Measurements from ENCODE around the gene CMBL.
"Not testable (repeated sequence)": the region's sequence is repeated elsewhere in the genome, so short reads cannot be mapped to it uniquely, and the experiment has no call there.

CMBL gene

DNA sequence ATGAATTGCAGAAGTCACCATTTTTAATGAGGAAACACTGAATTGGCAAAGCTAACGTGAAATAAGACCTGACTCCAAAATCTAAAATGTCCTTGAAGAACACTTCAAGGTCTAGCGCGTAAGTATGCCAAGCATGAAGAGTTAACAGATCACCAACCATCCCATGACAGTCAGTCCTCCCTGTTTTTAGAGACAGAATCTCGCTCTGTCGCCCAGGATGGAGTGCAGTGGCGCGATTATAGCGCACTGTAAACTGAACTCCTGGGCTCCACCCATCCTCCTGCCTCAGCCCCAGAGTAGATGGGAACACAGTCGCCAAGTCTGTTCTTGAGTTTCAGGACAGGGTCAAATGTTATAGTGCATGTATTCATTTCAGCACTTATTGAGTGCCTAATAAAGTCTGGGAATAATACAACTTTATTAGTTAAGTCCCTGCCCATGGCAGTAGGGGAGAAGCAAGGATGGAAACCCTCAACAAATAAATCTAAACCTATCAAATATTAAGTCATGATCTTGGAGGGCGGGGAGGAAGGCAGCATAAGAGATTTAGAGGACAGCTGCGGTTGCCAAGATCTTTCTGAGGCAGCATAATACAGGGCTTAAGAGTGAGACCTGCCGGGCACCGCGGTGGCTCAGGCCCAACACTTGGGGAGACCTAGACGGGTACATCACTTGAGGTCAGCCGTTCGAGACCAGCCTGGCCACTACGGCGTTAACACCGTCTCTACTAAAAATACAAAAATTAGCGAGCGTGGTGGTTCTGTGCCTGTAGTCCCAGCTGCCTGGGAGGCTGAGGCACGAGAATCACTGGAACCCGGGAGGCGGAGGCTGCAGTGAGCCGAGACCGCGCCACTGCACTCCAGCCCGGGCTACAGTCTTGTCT lies 59.1 kb downstream of the CMBL start:
- H3K4me1 ChIP-seq (ENCODE audit: control insufficient read depth, low read length), result peaks cover 26% of the 10 kb centered on the region
- TF ChIP-seq, protein P1, sequence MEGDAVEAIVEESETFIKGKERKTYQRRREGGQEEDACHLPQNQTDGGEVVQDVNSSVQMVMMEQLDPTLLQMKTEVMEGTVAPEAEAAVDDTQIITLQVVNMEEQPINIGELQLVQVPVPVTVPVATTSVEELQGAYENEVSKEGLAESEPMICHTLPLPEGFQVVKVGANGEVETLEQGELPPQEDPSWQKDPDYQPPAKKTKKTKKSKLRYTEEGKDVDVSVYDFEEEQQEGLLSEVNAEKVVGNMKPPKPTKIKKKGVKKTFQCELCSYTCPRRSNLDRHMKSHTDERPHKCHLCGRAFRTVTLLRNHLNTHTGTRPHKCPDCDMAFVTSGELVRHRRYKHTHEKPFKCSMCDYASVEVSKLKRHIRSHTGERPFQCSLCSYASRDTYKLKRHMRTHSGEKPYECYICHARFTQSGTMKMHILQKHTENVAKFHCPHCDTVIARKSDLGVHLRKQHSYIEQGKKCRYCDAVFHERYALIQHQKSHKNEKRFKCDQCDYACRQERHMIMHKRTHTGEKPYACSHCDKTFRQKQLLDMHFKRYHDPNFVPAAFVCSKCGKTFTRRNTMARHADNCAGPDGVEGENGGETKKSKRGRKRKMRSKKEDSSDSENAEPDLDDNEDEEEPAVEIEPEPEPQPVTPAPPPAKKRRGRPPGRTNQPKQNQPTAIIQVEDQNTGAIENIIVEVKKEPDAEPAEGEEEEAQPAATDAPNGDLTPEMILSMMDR (IDR thresholded peaks at IDR 0.05; ENCODE audit: low read depth, low read length, poor library complexity, severe bottlenecking), result no peak
- TF ChIP-seq EZH2phosphoT487 (IDR thresholded peaks at IDR 0.05; ENCODE audit: borderline replicate concordance, low read length), result no peak
- peaks cover 21% of the 10 kb centered on the region for H4K20me1 ChIP-seq (ENCODE audit: control insufficient read depth, insufficient read depth, low read depth, low read length)
- peaks cover 34% of the 10 kb centered on the region for H3K36me3 ChIP-seq (ENCODE audit: control insufficient read depth, low read length)
- H3K9me3 ChIP-seq (ENCODE audit: control insufficient read depth, insufficient read depth, low read length), result no peaks in the 10 kb centered on the region
- peak overlapping the region; percentile 81; the same call in 1 of the 2 replicates for H3K27ac ChIP-seq (ENCODE audit: low read depth, low read length)
- no peaks in the 10 kb centered on the region for H3F3A ChIP-seq (ENCODE audit: control insufficient read depth, insufficient read depth)
- H3K4me2 ChIP-seq (ENCODE audit: low read length), result peak overlapping the region; percentile 86
- H3K79me2 ChIP-seq (ENCODE audit: control insufficient read depth, low read length), result peaks cover 74% of the 10 kb centered on the region
- H3K27me3 ChIP-seq (ENCODE audit: control insufficient read depth, low read length), result no peaks in the 10 kb centered on the region
- H3K4me3 ChIP-seq (ENCODE audit: low read length), result peak overlapping the region; percentile 97
- H3K9me2 ChIP-seq (replicated peaks; ENCODE audit: control insufficient read depth, low read length), result no peaks in the 10 kb centered on the region

DNA sequence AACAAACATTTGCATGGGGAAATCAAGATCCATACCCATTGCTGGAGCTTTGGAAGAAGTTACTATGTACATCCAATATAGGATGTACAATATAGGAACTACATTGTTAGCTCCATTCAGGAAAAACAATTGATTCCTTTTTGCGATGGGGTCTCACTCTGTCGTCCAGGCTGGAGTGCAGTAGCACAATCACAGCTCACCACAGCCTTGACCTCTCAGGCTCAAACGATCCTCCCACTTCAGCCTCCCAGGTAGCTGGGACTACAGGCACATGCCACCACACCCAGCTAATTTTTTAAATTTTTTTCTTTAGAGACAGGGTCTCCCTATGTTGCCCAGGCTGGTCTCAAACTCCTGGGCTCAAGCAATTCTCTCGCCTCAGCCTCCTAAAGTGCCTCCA lies 60.5 kb downstream of the CMBL start:
- not testable (repeated sequence) for H3K4me3 ChIP-seq (ENCODE audit: low read length); H3K4me2 ChIP-seq (ENCODE audit: low read length); H3K27me3 ChIP-seq (ENCODE audit: control insufficient read depth, low read length); H3K9me3 ChIP-seq (ENCODE audit: control insufficient read depth, insufficient read depth, low read length); H3K9me2 ChIP-seq (replicated peaks; ENCODE audit: control insufficient read depth, low read length); H3F3A ChIP-seq (ENCODE audit: control insufficient read depth, insufficient read depth); H3K27ac ChIP-seq (ENCODE audit: low read depth, low read length)
- Histone ChIP-seq H3K4me1 (ENCODE audit: control insufficient read depth, low read length) (peaks cover 19% of the 10 kb centered on the region), H4K20me1 (ENCODE audit: control insufficient read depth, insufficient read depth, low read depth, low read length) (peaks cover 15% of the 10 kb centered on the region), H3K79me2 (ENCODE audit: control insufficient read depth, low read length) (peaks cover 60% of the 10 kb centered on the region), H3K36me3 (ENCODE audit: control insufficient read depth, low read length) (peaks cover 21% of the 10 kb centered on the region)

DNA sequence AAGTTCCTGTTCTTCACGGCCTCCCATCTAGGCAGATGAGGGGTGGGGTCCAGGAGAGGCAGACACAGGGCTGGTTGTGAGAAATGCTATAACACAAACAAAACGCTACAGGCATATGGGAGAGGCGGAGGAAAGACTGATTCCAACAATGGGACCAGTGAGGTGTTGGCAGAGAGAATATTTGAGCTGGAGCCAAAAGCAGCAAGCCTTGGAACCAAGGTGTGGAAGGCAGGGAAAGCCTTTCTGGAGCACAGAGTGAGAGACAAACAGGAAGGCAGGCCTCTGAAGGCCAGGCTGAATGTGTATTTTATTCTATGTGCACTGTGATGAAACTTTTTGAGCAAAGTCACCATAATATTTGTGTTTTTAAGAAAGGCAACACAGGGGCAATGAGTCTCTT lies 60.9 kb downstream of the CMBL start:
- TF ChIP-seq EZH2phosphoT487 (IDR thresholded peaks at IDR 0.05; ENCODE audit: borderline replicate concordance, low read length), result no peak
- TF ChIP-seq, protein P1 (IDR thresholded peaks at IDR 0.05; ENCODE audit: low read depth, low read length, poor library complexity, severe bottlenecking), result no peak
- Histone ChIP-seq H3K4me2 (ENCODE audit: low read length) (no peak overlapping the region), H3K27ac (ENCODE audit: low read depth, low read length) (no peak overlapping the region), H3K27me3 (ENCODE audit: control insufficient read depth, low read length) (no peaks in the 10 kb centered on the region), H3K79me2 (ENCODE audit: control insufficient read depth, low read length) (peaks cover 56% of the 10 kb centered on the region), H4K20me1 (ENCODE audit: control insufficient read depth, insufficient read depth, low read depth, low read length) (peaks cover 11% of the 10 kb centered on the region), H3F3A (ENCODE audit: control insufficient read depth, insufficient read depth) (no peaks in the 10 kb centered on the region), H3K4me3 (ENCODE audit: low read length) (no peak overlapping the region), H3K9me3 (ENCODE audit: control insufficient read depth, insufficient read depth, low read length) (no peaks in the 10 kb centered on the region), H3K36me3 (ENCODE audit: control insufficient read depth, low read length) (peaks cover 16% of the 10 kb centered on the region), H3K9me2 (replicated peaks; ENCODE audit: control insufficient read depth, low read length) (no peaks in the 10 kb centered on the region), H3K4me1 (ENCODE audit: control insufficient read depth, low read length) (peaks cover 15% of the 10 kb centered on the region)

DNA sequence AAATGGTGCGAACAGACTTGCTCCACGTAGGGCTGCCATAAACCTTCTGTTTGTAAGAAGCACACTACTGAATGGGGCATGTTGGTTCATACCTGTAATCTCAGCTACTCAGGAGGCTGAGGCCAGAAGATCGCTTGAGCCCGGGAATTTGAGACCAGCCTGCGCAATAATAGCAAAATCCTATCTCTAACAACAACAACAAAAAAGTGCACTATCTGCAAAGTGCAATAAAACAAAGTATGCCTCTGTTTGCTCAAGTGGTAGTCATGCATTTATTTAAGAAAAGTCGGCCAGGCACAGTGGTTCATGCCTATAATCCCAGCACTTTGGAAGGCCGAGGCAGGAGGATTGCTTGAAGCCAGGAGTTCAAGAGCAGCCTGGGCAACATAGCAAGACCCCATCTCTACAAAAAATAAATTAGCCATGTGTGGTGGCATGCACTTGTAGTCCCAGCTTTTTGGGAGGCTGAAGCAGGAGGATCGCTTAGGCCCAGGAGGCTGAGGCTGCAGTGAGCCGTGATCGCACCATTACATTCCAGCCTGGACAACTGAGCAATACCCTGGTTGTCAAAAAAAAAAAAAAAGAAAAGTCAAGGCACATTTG lies 63.3 kb downstream of the CMBL start:
- H4K20me1 ChIP-seq (ENCODE audit: control insufficient read depth, insufficient read depth, low read depth, low read length), result no peaks in the 10 kb centered on the region
- H3K27me3 ChIP-seq (ENCODE audit: control insufficient read depth, low read length), result no peaks in the 10 kb centered on the region
- peaks cover 34% of the 10 kb centered on the region for H3K79me2 ChIP-seq (ENCODE audit: control insufficient read depth, low read length)
- peaks cover 10% of the 10 kb centered on the region for H3K4me1 ChIP-seq (ENCODE audit: control insufficient read depth, low read length)
- H3K4me3 ChIP-seq (ENCODE audit: low read length), result no peak overlapping the region
- H3K4me2 ChIP-seq (ENCODE audit: low read length), result no peak overlapping the region
- TF ChIP-seq, protein P1 (IDR thresholded peaks at IDR 0.05; ENCODE audit: low read depth, low read length, poor library complexity, severe bottlenecking), result no peak
- no peak for TF ChIP-seq EZH2phosphoT487 (IDR thresholded peaks at IDR 0.05; ENCODE audit: borderline replicate concordance, low read length)
- H3K9me2 ChIP-seq (replicated peaks; ENCODE audit: control insufficient read depth, low read length), result no peaks in the 10 kb centered on the region
- H3K27ac ChIP-seq (ENCODE audit: low read depth, low read length), result no peak overlapping the region
- H3K36me3 ChIP-seq (ENCODE audit: control insufficient read depth, low read length), result no peaks in the 10 kb centered on the region; the same call in 1 of the 2 replicates
- no peaks in the 10 kb centered on the region for H3K9me3 ChIP-seq (ENCODE audit: control insufficient read depth, insufficient read depth, low read length)
- H3F3A ChIP-seq (ENCODE audit: control insufficient read depth, insufficient read depth), result no peaks in the 10 kb centered on the region

All from DOHH2 (cell line).